Ectodermal cell (in vitro differentiated cells): ENCODE results near the gene TEAD1.
"Not testable (repeated sequence)": the region's sequence is repeated elsewhere in the genome, so short reads cannot be mapped to it uniquely, and the experiment has no call there.

Experiments used
- H3K27ac ChIP-seq: 2 replicates; pipeline ENCODE4 v1.7.0; 2013; ENCODE audit warnings: mild to moderate bottlenecking, low read depth, low read length; ENCODE audit not compliant: insufficient read depth, poor library complexity, severe bottlenecking
- H3K27me3 ChIP-seq: 2 replicates; pipeline ENCODE4 v1.7.0; 2013; ENCODE audit warnings: mild to moderate bottlenecking, low read length; ENCODE audit not compliant: insufficient read depth, control insufficient read depth, poor library complexity, severe bottlenecking
- H3K36me3 ChIP-seq: one replicate; pipeline ENCODE4 v1.7.0; 2013; ENCODE audit warnings: low read length; ENCODE audit not compliant: control insufficient read depth, insufficient read depth
- H3K4me1 ChIP-seq: one replicate; pipeline ENCODE4 v1.7.0; 2013; ENCODE audit warnings: low read length; ENCODE audit not compliant: control insufficient read depth, insufficient read depth
- H3K4me3 ChIP-seq: 2 replicates; pipeline ENCODE4 v1.7.0; 2013; ENCODE audit warnings: low read depth, low read length, control low read depth; ENCODE audit not compliant: insufficient read depth
- H3K9me3 ChIP-seq: 2 replicates; pipeline ENCODE4 v1.7.0; 2013; ENCODE audit warnings: mild to moderate bottlenecking, low read length, moderate library complexity; ENCODE audit not compliant: control insufficient read depth
- WGBS, 2 experiments: methylation state at CpG; one replicate each; pipeline ENCODE4 v1.1.7; 2013; ENCODE audit warnings: missing lambda C conversion rate in 2 of 2; 5-methylcytosine and 5-hydroxymethylcytosine counted together

Gene TEAD1

DNA sequence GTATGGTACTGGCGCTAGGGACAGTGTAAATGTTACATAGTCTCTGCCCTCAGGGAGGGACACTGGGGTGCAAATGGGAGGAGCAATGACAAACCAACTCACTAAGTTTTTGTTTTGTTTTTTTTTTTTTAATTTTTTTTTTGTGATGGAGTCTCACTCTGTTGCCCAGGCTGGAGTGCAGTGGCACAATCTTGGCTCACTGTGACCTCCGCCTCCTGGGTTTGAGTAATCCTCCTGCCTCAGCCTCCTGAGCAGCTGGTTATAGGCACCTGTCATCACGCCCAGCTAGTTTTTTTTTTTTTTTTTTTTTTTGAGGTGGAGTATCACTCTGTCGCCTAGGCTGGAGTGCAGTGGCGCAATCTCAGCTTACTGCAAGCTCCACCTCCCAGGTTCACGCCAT, 83.9 kb downstream of the TEAD1 start:
- H3K36me3 ChIP-seq, H3K4me3 ChIP-seq, H3K9me3 ChIP-seq, H3K27me3 ChIP-seq, H3K27ac ChIP-seq: not testable (repeated sequence)
- WGBS, 2 experiments = 91 to 95% methylated on average over 6 of the region's 6 CpGs
- peaks cover 25% of the 10 kb centered on the region for H3K4me1 ChIP-seq

DNA sequence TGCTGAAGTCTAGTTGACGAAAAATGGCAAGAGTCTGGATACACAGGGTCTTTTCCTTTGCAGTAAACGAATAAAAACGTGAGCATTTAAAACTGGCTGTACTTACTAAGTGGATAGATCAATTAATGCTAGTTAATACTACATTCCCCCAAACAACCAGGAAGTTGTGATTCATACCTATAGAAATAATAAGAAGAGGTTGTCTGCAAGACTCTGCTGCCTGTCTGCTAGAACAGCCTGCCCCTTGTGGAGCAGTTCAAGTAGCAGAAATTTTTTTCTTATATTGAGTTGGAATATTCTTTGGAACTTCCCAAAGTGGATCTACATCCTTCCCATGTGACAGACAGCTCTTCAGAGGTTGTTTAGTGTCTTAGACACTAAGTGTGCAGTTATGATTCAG, 86.8 kb downstream of the TEAD1 start:
- 94 to 99% methylated on average over 3 of the region's 3 CpGs for WGBS, 2 experiments
- H3K27me3 ChIP-seq = no peaks in the 10 kb centered on the region
- no peaks in the 10 kb centered on the region for H3K9me3 ChIP-seq
- no peak overlapping the region for H3K4me3 ChIP-seq
- H3K36me3 ChIP-seq = peaks cover 22% of the 10 kb centered on the region
- no peak overlapping the region for H3K27ac ChIP-seq
- peaks cover 5% of the 10 kb centered on the region for H3K4me1 ChIP-seq

- Histone ChIP-seq H3K4me3 (no peak overlapping the region), H3K36me3 (peaks cover 23% of the 10 kb centered on the region), H3K4me1 (peaks cover 4% of the 10 kb centered on the region), H3K27me3 (no peaks in the 10 kb centered on the region), H3K9me3 (no peaks in the 10 kb centered on the region), H3K27ac (no peak overlapping the region)
- 96 to 98% methylated on average over 5 of the region's 5 CpGs for WGBS, 2 experiments
These were observed 88.1 kb downstream of the TEAD1 start for GRCh38 chr11:12762278-12762677.

GRCh38 chr11:12762696-12763324, 88.6 kb downstream of the TEAD1 start:
- Histone ChIP-seq H3K27ac (no peak overlapping the region), H3K27me3 (no peaks in the 10 kb centered on the region), H3K9me3 (no peaks in the 10 kb centered on the region), H3K4me3 (no peak overlapping the region), H3K4me1 (peaks cover 4% of the 10 kb centered on the region), H3K36me3 (peaks cover 23% of the 10 kb centered on the region)
- WGBS, 2 experiments = 90 to 95% methylated on average over 1 to 3 of the region's 4 CpGs

DNA sequence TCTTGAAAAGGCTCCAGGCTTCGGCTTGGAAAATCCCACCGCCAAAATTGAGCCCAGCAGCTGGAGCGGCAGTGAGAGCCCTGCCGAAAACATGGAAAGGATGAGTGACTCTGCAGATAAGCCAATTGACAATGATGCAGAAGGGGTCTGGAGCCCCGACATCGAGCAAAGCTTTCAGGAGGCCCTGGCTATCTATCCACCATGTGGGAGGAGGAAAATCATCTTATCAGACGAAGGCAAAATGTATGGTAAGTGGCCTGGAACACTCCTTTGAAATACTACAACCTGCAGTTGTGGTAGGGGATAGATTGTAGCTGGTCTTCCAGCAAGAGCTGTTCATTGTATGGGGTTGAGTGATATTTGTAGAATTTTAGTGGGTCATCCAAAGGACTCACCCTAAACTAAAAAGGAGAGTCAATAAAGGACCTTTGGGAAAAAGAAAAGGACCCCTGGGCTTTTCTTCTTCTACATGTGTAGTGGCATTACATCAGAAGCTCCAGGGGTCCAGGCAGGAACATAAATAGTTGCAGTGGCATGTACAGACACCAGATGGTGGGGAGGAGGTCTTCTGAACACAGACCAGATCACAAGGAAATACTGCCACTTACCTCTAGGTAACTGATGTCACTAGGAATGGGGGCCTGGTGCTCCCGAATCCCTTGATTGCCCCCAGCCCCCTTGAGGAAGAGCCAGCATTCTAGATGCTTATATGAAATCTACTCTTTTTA, 90.1 kb downstream of the TEAD1 start:
- no peaks in the 10 kb centered on the region for H3K27me3 ChIP-seq
- no peaks in the 10 kb centered on the region for H3K9me3 ChIP-seq
- peaks cover 13% of the 10 kb centered on the region for H3K4me1 ChIP-seq
- H3K4me3 ChIP-seq = no peak overlapping the region
- 96% methylated on average over 8 of the region's 8 CpGs for WGBS, 2 experiments
- peaks cover 23% of the 10 kb centered on the region for H3K36me3 ChIP-seq
- H3K27ac ChIP-seq = no peak overlapping the region

DNA sequence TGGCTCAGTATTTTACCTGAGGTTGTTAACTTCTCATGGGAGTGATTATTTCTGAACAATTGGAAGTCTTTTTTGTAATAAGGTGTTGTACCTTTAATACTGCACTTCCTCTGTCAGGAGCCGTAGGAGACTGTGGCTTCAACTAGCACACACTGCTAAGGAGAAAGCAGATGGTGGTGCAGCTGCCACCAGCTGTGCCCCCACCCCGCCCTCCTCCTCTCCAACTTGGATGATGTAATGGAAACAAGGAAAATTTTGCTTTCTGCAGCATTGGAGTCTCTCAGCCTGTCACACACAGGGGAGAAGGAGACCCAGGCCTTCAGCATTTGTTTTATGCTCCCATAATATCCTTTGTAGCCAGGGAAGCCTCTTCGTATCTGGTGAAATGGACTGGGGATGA, 91.2 kb downstream of the TEAD1 start:
- peak overlapping the region; percentile 36 for H3K27ac ChIP-seq
- no peak overlapping the region for H3K4me3 ChIP-seq
- H3K4me1 ChIP-seq = peaks cover 14% of the 10 kb centered on the region
- WGBS, 2 experiments = 85 to 93% methylated on average over 3 of the region's 3 CpGs
- no peaks in the 10 kb centered on the region for H3K9me3 ChIP-seq
- no peaks in the 10 kb centered on the region for H3K27me3 ChIP-seq
- H3K36me3 ChIP-seq = peaks cover 23% of the 10 kb centered on the region

DNA sequence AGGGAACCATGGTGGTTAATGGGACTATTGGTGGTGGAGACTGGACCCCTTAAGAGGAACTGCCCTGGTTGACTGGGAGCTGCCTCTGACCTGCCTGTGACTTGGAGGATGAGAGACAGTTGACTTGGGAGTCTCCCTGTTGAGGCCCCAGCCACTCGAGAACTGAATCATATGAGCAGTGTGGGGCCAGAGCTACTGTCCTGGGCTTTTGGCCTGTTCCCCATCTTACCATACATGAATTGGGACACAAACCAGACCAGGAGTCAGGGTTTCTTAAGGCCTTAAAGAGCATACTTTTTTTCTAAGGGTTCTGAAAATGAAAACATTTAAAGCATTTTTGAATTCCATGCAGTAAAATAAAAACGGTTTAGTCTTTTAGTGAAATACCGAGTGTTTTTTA, 92.8 kb downstream of the TEAD1 start:
- Histone ChIP-seq H3K4me1 (peaks cover 16% of the 10 kb centered on the region), H3K27ac (no peak overlapping the region)

DNA sequence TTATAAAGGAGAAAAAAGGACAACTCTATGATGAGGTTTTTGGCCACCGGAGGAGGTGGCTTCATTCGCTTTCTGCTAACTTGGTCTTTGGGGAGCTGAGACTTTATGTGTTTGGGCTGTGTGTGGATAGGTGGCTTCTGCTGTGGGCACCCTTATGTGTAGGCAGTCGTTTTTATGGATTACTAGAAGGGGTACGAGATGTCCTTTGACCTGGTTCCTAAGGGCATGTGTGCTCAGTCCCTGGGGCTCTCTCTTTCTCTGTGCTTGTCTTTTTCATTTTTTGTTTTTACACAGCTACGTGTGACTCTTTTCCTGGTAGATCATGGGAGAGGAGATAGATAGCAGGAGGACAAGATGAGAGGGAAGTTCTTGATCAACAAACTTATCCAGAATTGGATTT, 93.4 kb downstream of the TEAD1 start:
- Histone ChIP-seq H3K4me1 (peaks cover 16% of the 10 kb centered on the region), H3K36me3 (peaks cover 23% of the 10 kb centered on the region), H3K4me3 (no peak overlapping the region), H3K27me3 (no peaks in the 10 kb centered on the region), H3K9me3 (no peaks in the 10 kb centered on the region), H3K27ac (no peak overlapping the region)
- WGBS, 2 experiments = 95 to 96% methylated on average over 5 of the region's 5 CpGs

More for the DNA sequence above, 92.8 kb downstream of the TEAD1 start:
- WGBS, 2 experiments = 95 to 96% methylated on average over 3 of the region's 3 CpGs
- H3K36me3 ChIP-seq = peaks cover 23% of the 10 kb centered on the region
- H3K9me3 ChIP-seq = no peaks in the 10 kb centered on the region
- H3K4me3 ChIP-seq = no peak overlapping the region
- H3K27me3 ChIP-seq = no peaks in the 10 kb centered on the region

DNA sequence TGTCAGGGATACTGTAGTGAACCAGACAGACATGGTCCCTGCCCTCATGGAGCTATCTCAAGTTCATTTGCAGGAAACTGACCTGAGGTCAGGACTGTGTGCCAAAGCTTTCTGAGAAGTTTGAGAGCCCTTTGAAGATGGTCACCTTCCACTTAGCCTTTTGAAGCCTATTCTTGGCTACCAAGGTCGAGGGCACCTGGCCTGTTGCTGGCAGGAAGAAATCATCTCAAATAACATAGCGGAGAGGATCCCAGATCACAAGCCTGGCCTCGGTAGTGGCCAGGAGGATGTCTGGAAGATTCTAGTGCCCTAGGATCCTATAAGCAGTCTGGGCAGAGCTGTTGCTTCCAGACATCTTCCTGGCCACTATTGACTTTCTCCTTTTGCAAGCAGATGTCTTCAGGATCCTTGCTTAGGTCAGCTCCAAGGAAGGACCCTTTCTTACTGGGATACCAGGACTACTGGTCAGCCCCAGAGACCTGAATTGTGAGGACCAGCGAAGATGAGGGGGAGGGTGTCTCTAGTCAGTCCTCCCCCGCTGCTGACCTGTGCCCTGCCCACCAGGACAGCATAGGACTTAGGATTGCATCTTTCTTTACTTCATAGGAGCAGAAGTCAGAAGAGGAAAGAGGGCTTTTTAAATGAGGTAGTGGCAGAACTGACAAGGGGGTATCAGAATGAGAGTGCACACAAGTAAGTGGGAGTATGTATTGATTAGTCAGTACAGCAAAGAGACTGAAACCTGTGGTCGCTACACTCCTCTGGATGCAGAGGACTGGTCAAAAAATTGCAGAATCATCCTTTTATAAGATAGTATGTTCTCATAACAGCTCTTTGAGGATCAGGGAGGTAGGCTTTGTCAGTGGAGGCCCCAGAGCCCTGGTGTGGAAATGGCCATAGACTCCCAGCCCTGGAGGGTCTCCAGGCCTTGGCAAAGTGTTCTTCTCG, 94.8 kb downstream of the TEAD1 start:
- Histone ChIP-seq H3K36me3 (peaks cover 20% of the 10 kb centered on the region), H3K27ac (no peak overlapping the region), H3K4me3 (no peak overlapping the region), H3K27me3 (no peaks in the 10 kb centered on the region), H3K4me1 (peaks cover 16% of the 10 kb centered on the region), H3K9me3 (no peaks in the 10 kb centered on the region)
- 92 to 94% methylated on average over 7 of the region's 7 CpGs for WGBS, 2 experiments

GRCh38 chr11:12769834-12770345, 95.7 kb downstream of the TEAD1 start:
- Histone ChIP-seq H3K36me3 (peaks cover 11% of the 10 kb centered on the region), H3K27me3 (no peaks in the 10 kb centered on the region), H3K9me3 (no peaks in the 10 kb centered on the region), H3K4me1 (peaks cover 16% of the 10 kb centered on the region), H3K4me3 (no peak overlapping the region), H3K27ac (no peak overlapping the region)
- WGBS, 2 experiments = 91 to 92% methylated on average over 3 of the region's 3 CpGs
